CD4-positive, alpha-beta T cell (primary cell): Measurements from ENCODE around the gene UBL4B. TPM values are rescaled to one million over a fixed set of nuclear protein-coding genes. Genes with fewer than 3 reads are reported as not detected.

Source experiments
- ATAC-seq: fragments of 200-7000 bp; cut with Tn5 transposase; one replicate; pipeline ENCODE4 v1.10.0; 2022; ENCODE audit warnings: mild to moderate bottlenecking; ENCODE audit not compliant: poor library complexity
- CTCF ChIA-PET: fragments of 350-600 bp; sonication (Branson Sonifier 250); formaldehyde crosslinking; loops from one replicate; lab custom pipeline; 2021; ENCODE audit warnings: antibody characterized with exemption, inconsistent platforms; lab: Charles Lee
- POLR2A ChIA-PET: fragments of 350-600 bp; sonication (Branson Sonifier 250); formaldehyde crosslinking; loops from one replicate; lab custom pipeline; 2021; ENCODE audit warnings: antibody characterized with exemption, inconsistent platforms; lab: Charles Lee
- DNase-seq, 14 experiments: peaks; one replicate each; pipeline ENCODE4 v3.0.0-alpha.2; 2013 to 2020; ENCODE audit warnings: mixed read lengths in 2 of 14
- H3K27ac ChIP-seq, 2 donors: one replicate each; pipeline versions ENCODE4 v1.5.1 to v1.7.0; 2013; ENCODE audit warnings: low read length in 2 of 2, low read depth in 1 of 2, mild to moderate bottlenecking in 1 of 2
- H3K27me3 ChIP-seq, 2 experiments: 1 replicate in 1 of 2; 2 replicates in 1 of 2; pipeline versions ENCODE4 v1.6.1 to v1.7.0; 2013; ENCODE audit warnings: low read length in 2 of 2, control low read depth in 1 of 2, mild to moderate bottlenecking in 1 of 2, moderate library complexity in 1 of 2; ENCODE audit not compliant: insufficient read depth in 2 of 2, control insufficient read depth in 1 of 2
- H3K36me3 ChIP-seq: one replicate; pipeline ENCODE4 v1.6.1; 2013; ENCODE audit warnings: low read length, control low read depth; ENCODE audit not compliant: insufficient read depth
- H3K4me1 ChIP-seq: one replicate; pipeline ENCODE4 v1.6.1; 2013; ENCODE audit warnings: low read length, control low read depth; ENCODE audit not compliant: insufficient read depth
- H3K4me3 ChIP-seq: one replicate; pipeline ENCODE4 v1.5.1; 2013; ENCODE audit warnings: mild to moderate bottlenecking, low read length, moderate library complexity
- H3K9me3 ChIP-seq, 2 experiments: 1 replicate in 1 of 2; 2 replicates in 1 of 2; pipeline versions ENCODE4 v1.6.1 to v1.7.0; 2013; ENCODE audit warnings: low read length in 2 of 2, mild to moderate bottlenecking in 2 of 2, control low read depth in 1 of 2, moderate library complexity in 1 of 2; ENCODE audit not compliant: control insufficient read depth in 1 of 2, insufficient read depth in 1 of 2
- H3K27ac Mint-ChIP-seq: one replicate; pipeline ENCODE4 v1.8.0; 2020; ENCODE audit warnings: mixed read lengths
- H3K27me3 Mint-ChIP-seq: one replicate; pipeline ENCODE4 v1.8.0; 2021; ENCODE audit warnings: mixed read lengths
- H3K36me3 Mint-ChIP-seq: one replicate; pipeline ENCODE4 v1.8.0; 2021; ENCODE audit warnings: low read depth, mixed read lengths
- H3K4me1 Mint-ChIP-seq: one replicate; pipeline ENCODE4 v1.8.0; 2021; ENCODE audit warnings: low read depth, mixed read lengths
- H3K4me3 Mint-ChIP-seq: one replicate; pipeline ENCODE4 v1.8.0; 2020; ENCODE audit warnings: mild to moderate bottlenecking, mixed read lengths
- H3K9me3 Mint-ChIP-seq: one replicate; pipeline ENCODE4 v1.8.0; 2020; ENCODE audit warnings: mixed read lengths
- intact Hi-C, 2 experiments: fragments of 100-400 bp; cut with DNase I in 1 of 2; cut with micrococcal nuclease in 1 of 2; formaldehyde crosslinking; loops; one replicate each; pipeline versions ENCODE4 v1.15.1 to v1.9.0; 2023 to 2025; cut with DNase I, micrococcal nuclease
- total RNA-seq, 174 experiments: library from RNA in 2 of 174; stranded (reverse) in 2 of 174; gene quantifications; one replicate each; pipeline ENCODE4 v1.2.3 and lab custom pipeline; 2021 to 2026
- TF ChIP-seq, protein P1 (sequence below): fragments of 200-600 bp; IDR thresholded peaks from one replicate; pipeline ENCODE4 v1.8.0; 2022; ENCODE audit warnings: antibody characterized with exemption, mild to moderate bottlenecking

The UBL4B gene
- total RNA-seq, 2 experiments from 2014 or later, result not detected

DNA sequence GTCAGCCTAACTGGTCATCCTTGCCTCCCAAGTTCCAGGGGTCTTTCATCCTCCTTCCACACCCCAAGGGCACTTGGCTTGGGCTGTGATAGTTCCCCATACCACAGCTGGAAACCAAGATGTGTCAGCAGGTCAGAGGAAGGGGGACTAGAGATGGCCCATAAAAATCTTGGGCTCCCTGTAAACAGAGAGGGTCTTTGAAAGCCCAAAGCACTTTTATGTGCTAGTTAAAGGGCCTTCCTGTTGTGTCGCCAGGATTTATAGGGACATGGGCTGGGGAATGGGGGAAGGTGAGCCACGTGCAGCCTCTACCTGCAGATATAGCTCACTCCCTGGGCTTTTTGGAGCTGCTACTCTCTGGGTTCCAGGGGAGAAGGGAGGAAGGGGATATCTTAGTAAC lies 11.9 kb upstream of the UBL4B start:
- H3K4me1 Mint-ChIP-seq, result no peaks in the 10 kb centered on the region
- peaks cover 0 to 7% of the 10 kb centered on the region in 2 experiments for H3K27me3 ChIP-seq
- no peaks in the 10 kb centered on the region for H3K9me3 ChIP-seq

DNA sequence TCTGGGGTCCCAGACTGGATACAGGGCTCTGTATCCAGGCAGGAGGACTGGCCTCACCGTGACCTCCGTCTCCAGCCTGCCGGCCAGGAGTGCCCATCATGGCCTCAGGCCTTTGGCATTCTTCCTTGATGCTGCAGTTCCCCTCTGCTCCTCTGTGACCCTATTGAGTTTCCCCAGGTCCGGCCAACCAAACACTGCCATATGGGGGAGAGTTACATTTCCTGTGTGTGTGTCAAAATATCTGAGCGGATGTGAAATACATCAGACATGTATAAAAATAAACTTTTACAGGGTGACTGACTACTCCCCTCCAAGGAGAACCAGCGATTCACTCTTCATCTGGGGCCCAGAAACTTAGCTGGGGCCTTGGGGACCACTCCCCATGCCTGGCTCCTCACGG lies 10.2 kb upstream of the UBL4B start:
- Mint-ChIP-seq H3K27me3 (no peaks in the 10 kb centered on the region), H3K27ac (no peak overlapping the region), H3K36me3 (no peaks in the 10 kb centered on the region), H3K9me3 (no peaks in the 10 kb centered on the region), H3K4me3 (no peak overlapping the region), H3K4me1 (no peaks in the 10 kb centered on the region)
- Histone ChIP-seq H3K9me3 (no peaks in the 10 kb centered on the region), H3K36me3 (no peaks in the 10 kb centered on the region), H3K4me1 (peaks cover 6% of the 10 kb centered on the region), H3K4me3 (no peak overlapping the region), H3K27me3 (peaks cover 0 to 4% of the 10 kb centered on the region in 2 experiments), H3K27ac (no peak overlapping the region)
- DNase-seq (no peak), ATAC-seq (no peak)
- ChIA-PET POLR2A (no interaction called here), CTCF (interaction anchor here (1.7 kb wide), 1 partner anchor 14 kb away, joined by 4 read pairs; no protein-coding TSS in a partner anchor)
- TF ChIP-seq, protein P1, sequence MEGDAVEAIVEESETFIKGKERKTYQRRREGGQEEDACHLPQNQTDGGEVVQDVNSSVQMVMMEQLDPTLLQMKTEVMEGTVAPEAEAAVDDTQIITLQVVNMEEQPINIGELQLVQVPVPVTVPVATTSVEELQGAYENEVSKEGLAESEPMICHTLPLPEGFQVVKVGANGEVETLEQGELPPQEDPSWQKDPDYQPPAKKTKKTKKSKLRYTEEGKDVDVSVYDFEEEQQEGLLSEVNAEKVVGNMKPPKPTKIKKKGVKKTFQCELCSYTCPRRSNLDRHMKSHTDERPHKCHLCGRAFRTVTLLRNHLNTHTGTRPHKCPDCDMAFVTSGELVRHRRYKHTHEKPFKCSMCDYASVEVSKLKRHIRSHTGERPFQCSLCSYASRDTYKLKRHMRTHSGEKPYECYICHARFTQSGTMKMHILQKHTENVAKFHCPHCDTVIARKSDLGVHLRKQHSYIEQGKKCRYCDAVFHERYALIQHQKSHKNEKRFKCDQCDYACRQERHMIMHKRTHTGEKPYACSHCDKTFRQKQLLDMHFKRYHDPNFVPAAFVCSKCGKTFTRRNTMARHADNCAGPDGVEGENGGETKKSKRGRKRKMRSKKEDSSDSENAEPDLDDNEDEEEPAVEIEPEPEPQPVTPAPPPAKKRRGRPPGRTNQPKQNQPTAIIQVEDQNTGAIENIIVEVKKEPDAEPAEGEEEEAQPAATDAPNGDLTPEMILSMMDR, result no peak
- intact Hi-C loops, result no loop called here

More for the DNA sequence above, 11.9 kb upstream of the UBL4B start:
- ATAC-seq (no peak), DNase-seq (no peak)
- no peaks in the 10 kb centered on the region for H3K36me3 Mint-ChIP-seq
- no peaks in the 10 kb centered on the region for H3K9me3 Mint-ChIP-seq
- H3K27ac Mint-ChIP-seq, result no peak overlapping the region
- intact Hi-C loops, result no loop called here
- H3K4me1 ChIP-seq, result peaks cover 3% of the 10 kb centered on the region
- TF ChIP-seq, protein P1, result no peak
- ChIA-PET POLR2A (no interaction called here), CTCF (interaction anchor here (1.1 kb wide), 1 partner anchor 63 kb away, joined by 3 read pairs; no protein-coding TSS in a partner anchor)
- no peak overlapping the region for H3K27ac ChIP-seq
- peaks cover 12% of the 10 kb centered on the region for H3K27me3 Mint-ChIP-seq
- H3K4me3 ChIP-seq, result no peak overlapping the region
- H3K4me3 Mint-ChIP-seq, result no peak overlapping the region
- H3K36me3 ChIP-seq, result no peaks in the 10 kb centered on the region

DNA sequence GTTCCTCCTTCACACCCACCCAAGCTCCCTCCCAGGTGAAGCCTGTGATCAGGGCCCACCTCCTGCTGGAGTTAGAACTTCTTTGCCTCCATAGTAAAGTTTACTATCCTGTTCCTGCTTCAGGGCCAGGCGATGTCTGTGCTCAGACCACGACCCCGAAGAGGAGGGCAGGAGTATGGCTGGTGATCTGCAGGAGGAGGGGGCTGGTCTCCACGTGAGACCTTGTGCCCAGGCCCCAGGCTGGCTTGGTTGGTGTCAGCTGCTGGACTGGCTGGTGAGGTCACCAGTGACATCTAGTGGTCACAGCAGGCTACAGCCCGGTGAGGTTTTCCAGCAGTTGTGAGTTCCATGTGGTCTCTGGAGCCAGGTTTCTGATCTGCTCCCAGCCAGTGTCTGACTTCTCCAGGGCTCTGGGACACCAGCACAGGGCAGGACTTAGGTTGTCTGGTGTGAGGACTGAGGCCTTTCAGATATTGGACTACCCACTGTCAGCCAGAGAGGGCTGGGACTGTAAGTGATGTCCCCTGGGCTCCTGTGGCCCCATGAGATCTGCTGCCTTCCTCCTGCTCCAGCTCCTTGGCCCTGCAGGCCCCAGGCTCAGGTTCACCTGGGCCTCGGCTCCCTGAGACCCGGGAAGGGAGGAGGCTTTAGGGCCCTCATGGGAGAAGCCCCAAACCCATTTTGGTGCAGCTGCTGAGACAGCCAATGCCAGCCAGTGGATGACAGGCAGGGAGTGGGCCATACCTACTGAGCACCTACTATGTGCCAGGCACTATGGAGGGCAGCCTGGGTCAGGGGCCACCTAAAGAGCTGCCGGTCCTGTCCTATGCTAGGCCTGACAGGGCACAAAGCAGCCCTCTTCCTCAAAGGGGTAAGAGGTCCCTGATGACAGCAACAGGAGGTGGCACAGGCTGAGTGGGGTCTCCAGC lies 6.0 kb upstream of the UBL4B start:
- DNase-seq (peak; percentile 34 to 77 (median 44)), ATAC-seq (peak; percentile 81)
- no peak overlapping the region for H3K27ac Mint-ChIP-seq
- H3K4me3 ChIP-seq, result no peak overlapping the region
- H3K4me1 Mint-ChIP-seq, result no peaks in the 10 kb centered on the region
- H3K4me1 ChIP-seq, result peaks cover 6% of the 10 kb centered on the region
- no peaks in the 10 kb centered on the region for H3K9me3 ChIP-seq
- ChIA-PET POLR2A (no interaction called here), CTCF (interaction anchor here (0.9 to 1.0 kb wide), 2 partner anchors 15 to 18 kb away, joined by 5 to 10 read pairs; no protein-coding TSS in a partner anchor)
- H3K9me3 Mint-ChIP-seq, result no peaks in the 10 kb centered on the region
- H3K27me3 Mint-ChIP-seq, result peaks cover 10% of the 10 kb centered on the region
- no peak overlapping the region for H3K4me3 Mint-ChIP-seq
- intact Hi-C loops, result loop anchor here (1.0 to 2.0 kb wide), 3 partner anchors 52 to 77 kb away; no protein-coding TSS in a partner anchor
- H3K36me3 ChIP-seq, result no peaks in the 10 kb centered on the region
- no peaks in the 10 kb centered on the region for H3K36me3 Mint-ChIP-seq
- H3K27me3 ChIP-seq, result peaks cover 0 to 3% of the 10 kb centered on the region in 2 experiments
- TF ChIP-seq, protein P1, result peak; percentile 88
- H3K27ac ChIP-seq, result no peak overlapping the region
